C4-2B (cell line): ENCODE results near the gene WWOX.

Source experiments
- CTCF ChIP-seq: fragments of 450-650 bp; conservative IDR thresholded peaks from 2 replicates; pipeline ENCODE4 v1.5.1; 2017; ENCODE audit warnings: mild to moderate bottlenecking
- ZFX ChIP-seq: fragments of 450-650 bp; IDR thresholded peaks from 2 replicates; pipeline ENCODE4 v1.6.1; 2017

- TF ChIP-seq CTCF: no peak
- no peak for TF ChIP-seq ZFX
Measured at GRCh38 chr16:79007614-79008013, 908.2 kb downstream of the WWOX start.
